HAP-1 (cell line): ENCODE data around the gene DDX47.
A peak's percentile ranks its signal among the peaks of the same experiment; 100 is the strongest.
"Not testable (repeated sequence)": the region's sequence is repeated elsewhere in the genome, so short reads cannot be mapped to it uniquely, and the experiment has no call there.

Source experiments
- DNase-seq, 2 experiments: peaks; one replicate each; pipeline ENCODE4 v3.0.0-alpha.2; 2016 to 2020; ENCODE audit warnings: low spot score in 2 of 2
- H3K27me3 ChIP-seq: fragments of 250-450 bp; sonication (Bioruptor Pico); 2 replicates; pipeline ENCODE4 v1.5.1; 2020; ENCODE audit warnings: low read depth, mild to moderate bottlenecking, moderate library complexity
- H3K36me3 ChIP-seq: fragments of 250-450 bp; sonication (Bioruptor Pico); replicated peaks from 2 replicates; pipeline ENCODE4 v1.5.1; 2020; ENCODE audit warnings: mild to moderate bottlenecking
- H3K4me1 ChIP-seq: fragments of 250-450 bp; sonication (Bioruptor Pico); 2 replicates; pipeline ENCODE4 v1.5.1; 2020; ENCODE audit warnings: mild to moderate bottlenecking
- H3K4me3 ChIP-seq: fragments of 250-450 bp; sonication (Bioruptor Pico); 2 replicates; pipeline ENCODE4 v1.5.1; 2020; ENCODE audit warnings: mild to moderate bottlenecking, moderate library complexity
- H3K9me3 ChIP-seq: fragments of 250-450 bp; sonication (Bioruptor Pico); 2 replicates; pipeline ENCODE4 v1.5.1; 2020; ENCODE audit warnings: mild to moderate bottlenecking, moderate library complexity
- in situ Hi-C: fragments of 300-500 bp; cut with MboI; formaldehyde crosslinking; loops from 3 replicates; pipeline ENCODE4 v1.14.3; 2020; ENCODE audit warnings: low sequenced_read_pairs, inconsistent platforms, mixed read lengths

The DDX47 gene

DNA sequence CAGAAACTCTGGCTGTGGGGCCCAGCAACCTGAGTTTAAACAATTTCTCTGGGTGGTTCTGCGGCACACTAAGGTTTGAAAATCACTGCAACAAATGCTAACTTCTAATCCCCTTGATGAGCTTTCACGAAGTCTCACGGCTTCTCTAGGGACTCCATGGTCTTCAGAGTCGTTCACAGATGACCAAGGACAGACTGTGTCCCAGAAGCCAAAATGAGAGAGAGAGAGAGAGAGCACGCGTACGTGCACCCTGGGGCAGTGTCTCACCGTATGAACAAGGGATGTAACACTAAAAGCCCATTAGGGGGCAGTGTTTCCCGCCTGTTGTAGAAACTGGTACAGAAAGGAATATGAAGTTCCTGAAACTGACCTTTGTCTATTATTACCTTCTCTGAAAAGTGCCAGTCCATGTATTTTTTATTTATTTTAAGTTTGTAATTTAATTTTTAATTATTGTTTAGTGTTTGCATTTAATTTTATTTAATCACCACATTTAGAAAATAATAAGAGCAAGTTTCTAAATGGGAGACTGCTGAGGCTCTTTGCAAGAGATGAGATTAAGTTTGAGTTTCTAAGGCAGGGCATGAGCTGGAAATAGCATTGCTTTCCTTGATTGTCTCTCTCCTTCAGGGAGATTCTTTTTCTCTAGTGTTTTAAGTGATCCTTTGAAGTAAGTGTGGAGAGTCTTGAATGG lies 24.3 kb upstream of the DDX47 start:
- peaks cover 25% of the 10 kb centered on the region for H3K4me1 ChIP-seq
- H3K36me3 ChIP-seq = no peaks in the 10 kb centered on the region
- in situ Hi-C loops = no loop called here
- peak; percentile 78 to 84 for DNase-seq
- H3K9me3 ChIP-seq = no peaks in the 10 kb centered on the region
- H3K4me3 ChIP-seq = no peak overlapping the region
- no peaks in the 10 kb centered on the region for H3K27me3 ChIP-seq

- H3K36me3 ChIP-seq = no peaks in the 10 kb centered on the region
- DNase-seq = peak; percentile 71 to 84
- H3K4me3 ChIP-seq = no peak overlapping the region
- no peaks in the 10 kb centered on the region for H3K9me3 ChIP-seq
- peaks cover 25% of the 10 kb centered on the region for H3K4me1 ChIP-seq
- in situ Hi-C loops = no loop called here
- no peaks in the 10 kb centered on the region for H3K27me3 ChIP-seq
These were observed 22.2 kb upstream of the DDX47 start for GRCh38 chr12:12790956-12791355.

- Histone ChIP-seq H3K4me3 (no peak overlapping the region), H3K9me3 (no peaks in the 10 kb centered on the region), H3K4me1 (peaks cover 16% of the 10 kb centered on the region), H3K27me3 (no peaks in the 10 kb centered on the region), H3K36me3 (no peaks in the 10 kb centered on the region)
- in situ Hi-C loops = no loop called here
- DNase-seq = peak in 1 of 2 experiments; percentile 18
These were observed 21.3 kb upstream of the DDX47 start for GRCh38 chr12:12791756-12792369.

- Histone ChIP-seq H3K4me1 (peaks cover 12% of the 10 kb centered on the region), H3K4me3 (no peak overlapping the region), H3K9me3 (no peaks in the 10 kb centered on the region), H3K36me3 (no peaks in the 10 kb centered on the region), H3K27me3 (no peaks in the 10 kb centered on the region)
- DNase-seq = no peak
- in situ Hi-C loops = no loop called here
These were observed 20.7 kb upstream of the DDX47 start for GRCh38 chr12:12792421-12792820.

DNA sequence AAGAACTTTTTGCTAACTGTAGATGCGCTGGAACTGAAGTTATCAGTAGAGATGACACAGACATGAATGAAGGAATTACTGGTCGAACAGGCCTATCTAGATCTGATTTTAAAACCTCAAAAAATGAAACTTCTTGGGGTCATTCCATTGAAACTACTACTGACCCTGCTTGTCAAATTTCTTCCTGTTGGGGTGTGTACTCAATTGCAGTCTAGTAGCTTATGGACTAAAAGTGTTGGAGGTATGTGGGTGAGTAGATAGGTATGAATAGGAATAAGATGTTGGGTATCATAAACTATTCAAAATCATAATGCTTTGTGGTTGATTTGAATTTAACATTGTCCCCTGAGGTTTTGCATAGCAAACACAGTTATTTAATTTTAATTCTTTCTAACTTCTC lies 18.5 kb upstream of the DDX47 start:
- no peak for DNase-seq
- Histone ChIP-seq H3K4me3 (no peak overlapping the region), H3K4me1 (peaks cover 12% of the 10 kb centered on the region), H3K9me3 (no peaks in the 10 kb centered on the region), H3K27me3 (no peaks in the 10 kb centered on the region), H3K36me3 (no peaks in the 10 kb centered on the region)
- in situ Hi-C loops = no loop called here

GRCh38 chr12:12796171-12796570 lies 17.0 kb upstream of the DDX47 start:
- in situ Hi-C loops = no loop called here
- Histone ChIP-seq H3K4me1 (peaks cover 1% of the 10 kb centered on the region), H3K9me3 (peaks cover 2% of the 10 kb centered on the region; the same call in 1 of the 2 replicates), H3K4me3 (no peak overlapping the region), H3K36me3 (no peaks in the 10 kb centered on the region), H3K27me3 (no peaks in the 10 kb centered on the region)
- no peak for DNase-seq

- Histone ChIP-seq H3K4me3 (no peak overlapping the region), H3K36me3 (no peaks in the 10 kb centered on the region), H3K9me3 (peaks cover 2% of the 10 kb centered on the region; the same call in 1 of the 2 replicates), H3K27me3 (no peaks in the 10 kb centered on the region), H3K4me1 (no peaks in the 10 kb centered on the region)
- DNase-seq = no peak
- in situ Hi-C loops = no loop called here
These were observed 16.0 kb upstream of the DDX47 start for GRCh38 chr12:12796928-12797793.

- Histone ChIP-seq H3K4me3 (no peak overlapping the region), H3K9me3 (peaks cover 2% of the 10 kb centered on the region; the same call in 1 of the 2 replicates), H3K27me3 (no peaks in the 10 kb centered on the region), H3K4me1 (no peaks in the 10 kb centered on the region), H3K36me3 (no peaks in the 10 kb centered on the region)
- no peak for DNase-seq
- in situ Hi-C loops = no loop called here
These were observed 15.4 kb upstream of the DDX47 start for GRCh38 chr12:12797794-12798152.

- Histone ChIP-seq H3K27me3 (no peaks in the 10 kb centered on the region), H3K36me3 (no peaks in the 10 kb centered on the region), H3K9me3 (peaks cover 2% of the 10 kb centered on the region; the same call in 1 of the 2 replicates), H3K4me3 (no peak overlapping the region), H3K4me1 (no peaks in the 10 kb centered on the region)
- DNase-seq = no peak
- in situ Hi-C loops = no loop called here
These were observed 14.7 kb upstream of the DDX47 start for GRCh38 chr12:12798480-12798879.

DNA sequence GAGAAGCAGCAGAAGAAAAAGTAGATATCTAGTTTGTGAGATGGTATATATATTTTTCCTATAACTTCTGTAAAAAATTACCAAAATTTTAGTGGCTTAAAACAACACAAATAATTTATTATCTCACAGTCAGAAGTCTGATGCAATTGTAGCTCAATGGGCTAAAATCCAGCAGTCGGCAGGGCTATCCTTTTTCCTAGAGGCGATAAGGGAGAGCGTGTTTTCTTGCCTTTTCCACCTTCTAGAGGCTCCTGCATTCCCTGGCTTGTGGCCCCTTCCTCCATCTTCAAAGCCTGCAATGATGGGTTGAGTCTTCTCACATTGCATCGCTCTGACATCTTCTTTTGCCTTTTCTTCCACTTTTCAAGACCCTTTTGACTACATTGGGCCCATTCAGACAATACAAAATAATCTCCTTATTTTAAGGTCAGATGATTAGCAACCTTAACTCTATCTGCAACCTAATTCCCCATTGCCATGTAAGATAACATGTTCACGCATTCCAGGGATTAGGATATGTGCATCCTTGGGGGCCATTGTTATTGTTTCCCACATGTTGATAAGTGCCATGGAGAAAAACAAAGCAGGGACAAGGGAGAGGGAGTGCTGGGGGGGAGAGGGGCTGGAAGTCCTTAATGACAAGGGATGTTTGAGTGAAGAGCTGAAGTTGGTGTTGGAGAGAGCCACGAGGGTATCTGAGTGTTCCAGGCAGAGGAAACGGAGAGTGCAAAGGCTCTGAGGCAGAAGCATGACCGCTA lies 13.8 kb upstream of the DDX47 start:
- in situ Hi-C loops = no loop called here

GRCh38 chr12:12800406-12801180 lies 12.6 kb upstream of the DDX47 start:
- H3K36me3 ChIP-seq = no peaks in the 10 kb centered on the region
- in situ Hi-C loops = no loop called here
- no peaks in the 10 kb centered on the region for H3K27me3 ChIP-seq
- peaks cover 2% of the 10 kb centered on the region; the same call in 1 of the 2 replicates for H3K9me3 ChIP-seq
- H3K4me1 ChIP-seq = no peaks in the 10 kb centered on the region
- no peak overlapping the region for H3K4me3 ChIP-seq
- no peak for DNase-seq

More for the DNA sequence above, 13.8 kb upstream of the DDX47 start:
- Histone ChIP-seq H3K27me3 (no peaks in the 10 kb centered on the region), H3K36me3 (no peaks in the 10 kb centered on the region), H3K9me3 (peaks cover 2% of the 10 kb centered on the region; the same call in 1 of the 2 replicates), H3K4me3 (no peak overlapping the region), H3K4me1 (no peaks in the 10 kb centered on the region)
- no peak for DNase-seq

GRCh38 chr12:12801656-12802055 lies 11.5 kb upstream of the DDX47 start:
- in situ Hi-C loops, DNase-seq, H3K36me3 ChIP-seq, H3K9me3 ChIP-seq, H3K4me3 ChIP-seq, H3K4me1 ChIP-seq, H3K27me3 ChIP-seq: not testable (repeated sequence)

DNA sequence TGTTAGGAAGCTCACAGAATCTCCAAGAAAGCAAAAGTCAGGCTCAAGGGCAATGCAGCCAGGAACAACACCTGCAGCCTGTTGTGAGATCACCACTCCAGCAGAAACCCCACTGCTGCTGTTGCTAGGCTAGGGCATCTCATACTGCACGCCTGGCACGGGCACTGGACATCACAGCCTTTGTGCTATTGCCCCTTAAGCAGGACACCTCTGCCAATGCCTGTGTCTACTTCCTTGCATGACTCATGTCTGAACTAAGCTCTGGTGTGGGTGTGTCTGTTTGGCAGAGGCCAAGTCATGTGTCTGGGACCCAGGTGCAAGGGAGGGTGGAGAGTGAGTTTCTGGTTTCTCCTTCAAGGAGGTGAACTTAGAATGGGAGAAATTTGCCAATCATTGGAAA lies 10.0 kb upstream of the DDX47 start:
- Histone ChIP-seq H3K27me3 (no peaks in the 10 kb centered on the region), H3K9me3 (peaks cover 2% of the 10 kb centered on the region; the same call in 1 of the 2 replicates), H3K4me1 (no peaks in the 10 kb centered on the region), H3K4me3 (no peak overlapping the region), H3K36me3 (no peaks in the 10 kb centered on the region)
- in situ Hi-C loops = no loop called here
- no peak for DNase-seq
